Smooth muscle cell (in vitro differentiated cells): Measurements from ENCODE around the gene MAP3K10. TPM values are rescaled to one million over a fixed set of nuclear protein-coding genes. Genes with fewer than 3 reads are reported as not detected.

Experiments used
- DNase-seq: peaks from one replicate; lab custom pipeline; 2025; ENCODE audit not compliant: unreplicated experiment; lab: John Stamatoyannopoulos, UW
- H2AFZ ChIP-seq: fragments of 200-600 bp; sonication (generic); 2 replicates; pipeline ENCODE4 v1.6.0; 2016; ENCODE audit warnings: antibody characterized with exemption, low read depth, mild to moderate bottlenecking
- H3F3A ChIP-seq: fragments of 200-600 bp; sonication (generic); 2 replicates; pipeline ENCODE4 v1.6.0; 2017; ENCODE audit warnings: antibody characterized with exemption, low read depth
- H3K27ac ChIP-seq: fragments of 200-600 bp; sonication (generic); 2 replicates; pipeline ENCODE4 v1.5.1; 2016; ENCODE audit warnings: low read depth, mild to moderate bottlenecking
- H3K27me3 ChIP-seq: fragments of 200-600 bp; sonication (generic); 2 replicates; pipeline ENCODE4 v1.6.1; 2016; ENCODE audit warnings: low read depth, mild to moderate bottlenecking
- H3K36me3 ChIP-seq: fragments of 200-600 bp; sonication (generic); 2 replicates; pipeline ENCODE4 v1.5.1; 2016; ENCODE audit warnings: low read depth
- H3K4me1 ChIP-seq: fragments of 200-600 bp; sonication (generic); 2 replicates; pipeline ENCODE4 v1.5.1; 2016; ENCODE audit warnings: low read depth
- H3K4me2 ChIP-seq: fragments of 200-600 bp; sonication (generic); 2 replicates; pipeline ENCODE4 v1.6.0; 2016; ENCODE audit warnings: mild to moderate bottlenecking
- H3K4me3 ChIP-seq: fragments of 200-600 bp; sonication (generic); 2 replicates; pipeline ENCODE4 v1.5.1; 2016; ENCODE audit warnings: mild to moderate bottlenecking
- H3K79me2 ChIP-seq: fragments of 200-600 bp; sonication (generic); 2 replicates; pipeline ENCODE4 v1.6.0; 2016; ENCODE audit warnings: low read depth, mild to moderate bottlenecking
- H3K9ac ChIP-seq: fragments of 200-600 bp; sonication (generic); 2 replicates; pipeline ENCODE4 v1.6.0; 2016; ENCODE audit warnings: low read depth
- H3K9me3 ChIP-seq: fragments of 200-600 bp; sonication (generic); replicated peaks from 2 replicates; pipeline ENCODE4 v1.5.1; 2016; ENCODE audit warnings: low read depth
- H4K20me1 ChIP-seq: fragments of 200-600 bp; sonication (generic); 2 replicates; pipeline ENCODE4 v1.6.0; 2016; ENCODE audit warnings: low read depth
- WGBS: methylation state at CpG from one replicate; pipeline ENCODE4 v1.1.7; 2016; ENCODE audit warnings: low lambda C conversion rate; 5-methylcytosine and 5-hydroxymethylcytosine counted together
- polyA plus RNA-seq: library from polyadenylated mRNA; unstranded; fragments of >200 nt; fragmentation: Nextera tagmentation; extraction: Ambion mirVana; gene quantifications from 2 replicates; pipeline ENCODE4 v1.2.1, GENCODE V29; 2016
- total RNA-seq: library from RNA; depleted of rRNA; stranded (reverse); fragments of >200 nt; gene quantifications from 2 replicates; pipeline ENCODE4 v1.2.3, GENCODE V29; 2014
- TF ChIP-seq, protein P1 (sequence below): fragments of 200-600 bp; sonication (generic); IDR thresholded peaks from 2 replicates; pipeline ENCODE4 v1.5.1; 2017; ENCODE audit warnings: borderline replicate concordance, mild to moderate bottlenecking, antibody characterized with exemption; ENCODE audit not compliant: insufficient read depth, poor library complexity, severe bottlenecking

MAP3K10 gene
- total and polyA plus RNA-seq, 2 experiments from 2014 or later: 4.4 to 7.8 TPM

DNA sequence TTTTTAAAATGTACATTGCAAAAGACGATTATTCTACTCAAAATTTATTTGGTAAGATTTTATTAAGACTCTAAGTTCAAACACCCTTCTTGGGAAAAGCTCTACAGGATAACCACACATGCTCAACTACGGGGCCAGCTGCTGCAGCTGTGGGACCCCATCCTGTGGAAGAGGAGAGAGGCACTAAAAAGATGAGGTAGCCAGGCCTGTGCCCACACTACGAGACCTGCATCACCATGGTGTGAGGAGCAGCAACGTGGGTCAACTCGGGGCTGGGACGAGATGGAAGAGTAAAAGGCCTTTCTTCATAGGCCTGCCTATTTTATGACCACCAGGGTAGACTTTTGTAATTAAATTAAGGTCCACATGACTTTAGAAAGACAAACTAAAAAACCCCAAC, 39.8 kb downstream of the MAP3K10 start:
- Histone ChIP-seq H3K9ac (no peak overlapping the region), H3F3A (no peaks in the 10 kb centered on the region), H3K4me2 (no peak overlapping the region), H3K9me3 (no peaks in the 10 kb centered on the region), H3K27ac (no peak overlapping the region), H3K4me1 (peaks cover 10% of the 10 kb centered on the region), H3K4me3 (no peak overlapping the region), H3K79me2 (no peaks in the 10 kb centered on the region), H3K36me3 (no peaks in the 10 kb centered on the region), H2AFZ (no peak overlapping the region), H3K27me3 (peaks cover 10% of the 10 kb centered on the region), H4K20me1 (no peaks in the 10 kb centered on the region)
- 91% methylated on average over 6 of the region's 6 CpGs for WGBS
- TF ChIP-seq, protein P1, sequence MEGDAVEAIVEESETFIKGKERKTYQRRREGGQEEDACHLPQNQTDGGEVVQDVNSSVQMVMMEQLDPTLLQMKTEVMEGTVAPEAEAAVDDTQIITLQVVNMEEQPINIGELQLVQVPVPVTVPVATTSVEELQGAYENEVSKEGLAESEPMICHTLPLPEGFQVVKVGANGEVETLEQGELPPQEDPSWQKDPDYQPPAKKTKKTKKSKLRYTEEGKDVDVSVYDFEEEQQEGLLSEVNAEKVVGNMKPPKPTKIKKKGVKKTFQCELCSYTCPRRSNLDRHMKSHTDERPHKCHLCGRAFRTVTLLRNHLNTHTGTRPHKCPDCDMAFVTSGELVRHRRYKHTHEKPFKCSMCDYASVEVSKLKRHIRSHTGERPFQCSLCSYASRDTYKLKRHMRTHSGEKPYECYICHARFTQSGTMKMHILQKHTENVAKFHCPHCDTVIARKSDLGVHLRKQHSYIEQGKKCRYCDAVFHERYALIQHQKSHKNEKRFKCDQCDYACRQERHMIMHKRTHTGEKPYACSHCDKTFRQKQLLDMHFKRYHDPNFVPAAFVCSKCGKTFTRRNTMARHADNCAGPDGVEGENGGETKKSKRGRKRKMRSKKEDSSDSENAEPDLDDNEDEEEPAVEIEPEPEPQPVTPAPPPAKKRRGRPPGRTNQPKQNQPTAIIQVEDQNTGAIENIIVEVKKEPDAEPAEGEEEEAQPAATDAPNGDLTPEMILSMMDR: no peak
- DNase-seq: no peak

DNA sequence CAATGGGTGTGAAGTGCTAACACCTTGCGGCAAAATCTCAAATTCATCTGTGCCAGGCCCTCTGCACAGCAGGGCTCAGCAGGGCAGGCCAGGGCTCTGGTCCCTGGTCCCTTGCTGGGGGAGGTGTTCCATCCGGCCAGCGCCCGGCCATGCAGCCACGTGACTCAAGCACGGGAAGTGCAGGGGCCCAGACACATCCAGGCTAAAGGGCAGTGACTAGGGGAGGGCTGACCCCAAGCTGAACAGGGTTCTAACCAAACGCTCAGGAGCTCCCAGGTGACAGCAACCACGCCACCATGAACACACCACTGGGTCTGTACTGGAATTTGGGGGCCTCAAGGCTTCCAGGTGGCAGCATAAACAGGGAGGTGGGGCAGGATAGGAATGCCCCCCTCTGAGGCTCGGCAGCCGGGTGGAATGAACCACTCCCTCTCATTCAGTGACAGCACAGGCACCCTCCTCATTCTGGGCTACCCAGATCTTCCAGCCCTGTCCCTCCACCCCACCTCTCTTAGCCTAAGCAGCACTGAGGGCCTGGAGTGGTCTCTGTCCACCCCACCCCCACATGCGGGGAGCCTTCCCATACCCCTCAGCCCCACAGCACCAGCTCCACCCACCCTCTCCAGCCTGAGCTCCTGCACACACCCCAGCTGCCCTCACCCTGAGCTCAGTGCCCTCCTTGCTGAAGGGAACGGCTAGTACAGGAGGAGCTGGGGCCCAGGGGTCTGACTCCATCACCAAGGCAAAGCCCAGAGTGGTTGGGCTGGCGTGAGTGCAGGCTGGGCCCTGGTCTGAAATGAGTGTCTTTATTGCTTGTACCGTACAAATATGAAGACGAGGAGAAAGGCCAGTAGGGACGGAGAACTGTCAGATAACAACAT, 40.6 kb downstream of the MAP3K10 start:
- Histone ChIP-seq H3F3A (no peaks in the 10 kb centered on the region), H4K20me1 (no peaks in the 10 kb centered on the region), H3K4me2 (no peak overlapping the region), H2AFZ (no peak overlapping the region), H3K9me3 (no peaks in the 10 kb centered on the region), H3K4me3 (no peak overlapping the region), H3K36me3 (no peaks in the 10 kb centered on the region), H3K27me3 (peaks cover 3% of the 10 kb centered on the region), H3K4me1 (peaks cover 10% of the 10 kb centered on the region), H3K79me2 (no peaks in the 10 kb centered on the region), H3K27ac (no peak overlapping the region), H3K9ac (no peak overlapping the region)
- DNase-seq: no peak
- TF ChIP-seq, protein P1: no peak
- 51% methylated on average over 16 of the region's 16 CpGs for WGBS

DNA sequence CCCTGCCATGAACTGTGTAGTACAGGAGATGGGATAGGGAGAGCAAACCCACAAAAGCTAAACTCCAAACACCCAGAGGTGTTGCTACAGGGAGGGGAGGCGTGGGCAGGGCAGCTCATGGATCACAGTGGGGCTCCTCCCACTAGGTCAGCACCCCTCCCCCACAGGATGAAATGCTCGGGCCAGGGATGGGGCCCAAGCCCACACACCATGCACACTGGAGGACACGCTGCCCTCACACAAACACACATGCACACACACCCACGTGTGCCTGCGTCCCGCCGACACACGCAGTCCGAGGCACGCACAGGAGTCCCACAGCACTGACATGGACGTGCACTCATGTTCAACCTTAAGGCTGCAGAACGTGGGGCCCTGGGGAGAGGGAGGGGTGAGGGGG, 41.3 kb downstream of the MAP3K10 start:
- no peak overlapping the region for H2AFZ ChIP-seq
- H3K27me3 ChIP-seq: no peaks in the 10 kb centered on the region
- H3K4me2 ChIP-seq: no peak overlapping the region
- H3K79me2 ChIP-seq: no peaks in the 10 kb centered on the region
- WGBS: 86% methylated on average over 12 of the region's 12 CpGs
- H3F3A ChIP-seq: no peaks in the 10 kb centered on the region
- no peak overlapping the region for H3K9ac ChIP-seq
- DNase-seq: no peak
- peaks cover 10% of the 10 kb centered on the region for H3K4me1 ChIP-seq
- H3K4me3 ChIP-seq: no peak overlapping the region
- no peaks in the 10 kb centered on the region for H3K36me3 ChIP-seq
- H3K9me3 ChIP-seq: no peaks in the 10 kb centered on the region
- TF ChIP-seq, protein P1: no peak
- H3K27ac ChIP-seq: no peak overlapping the region
- H4K20me1 ChIP-seq: no peaks in the 10 kb centered on the region
